H9 (cell line): ENCODE measurements around the gene CIPC. TPM values are rescaled to one million over a fixed set of nuclear protein-coding genes. Genes with fewer than 3 reads are reported as not detected.
A peak's percentile ranks its signal among the peaks of the same experiment; 100 is the strongest.

Source experiments
- DNase-seq: peaks from one replicate; pipeline ENCODE4 v3.0.0-alpha.2; 2017
- H2AFZ ChIP-seq: one replicate; pipeline ENCODE4 v1.6.1; 2013; ENCODE audit warnings: mild to moderate bottlenecking, low read length, control low read depth, moderate library complexity
- H2AK5ac ChIP-seq: 2 replicates; pipeline ENCODE4 v1.6.1; 2013; ENCODE audit warnings: low read length, control low read depth, mixed read lengths; ENCODE audit not compliant: insufficient read length
- H2BK120ac ChIP-seq: one replicate; pipeline ENCODE4 v1.6.1; 2013; ENCODE audit warnings: low read depth, mild to moderate bottlenecking, low read length, control low read depth, inconsistent platforms; ENCODE audit not compliant: poor library complexity, severe bottlenecking
- H2BK12ac ChIP-seq: 2 replicates; pipeline ENCODE4 v1.6.1; 2013; ENCODE audit warnings: low read length, control low read depth, mixed read lengths, low read depth; ENCODE audit not compliant: insufficient read length
- H2BK15ac ChIP-seq: 2 replicates; pipeline ENCODE4 v1.6.1; 2013; ENCODE audit warnings: low read depth, low read length, control low read depth
- H2BK20ac ChIP-seq: one replicate; pipeline ENCODE4 v1.6.1; 2013; ENCODE audit warnings: low read depth, mild to moderate bottlenecking, low read length, control low read depth, inconsistent platforms; ENCODE audit not compliant: poor library complexity, severe bottlenecking
- H2BK5ac ChIP-seq: 2 replicates; pipeline ENCODE4 v1.6.1; 2013; ENCODE audit warnings: low read length, control low read depth, mixed read lengths; ENCODE audit not compliant: insufficient read length
- H3K14ac ChIP-seq: 2 replicates; pipeline ENCODE4 v1.6.1; 2013; ENCODE audit warnings: low read length, control low read depth; ENCODE audit not compliant: insufficient read depth
- H3K18ac ChIP-seq: 2 replicates; pipeline ENCODE4 v1.6.1; 2013; ENCODE audit warnings: low read depth, mild to moderate bottlenecking, mixed read lengths, low read length, control low read depth; ENCODE audit not compliant: insufficient read length
- H3K23ac ChIP-seq: 2 replicates; pipeline ENCODE4 v1.6.1; 2013; ENCODE audit warnings: low read length, control low read depth, mixed read lengths, low read depth; ENCODE audit not compliant: insufficient read length
- H3K23me2 ChIP-seq: 2 replicates; pipeline ENCODE4 v1.6.1; 2013; ENCODE audit warnings: low read depth, mild to moderate bottlenecking, mixed read lengths, low read length, control low read depth; ENCODE audit not compliant: insufficient read length, poor library complexity, severe bottlenecking
- H3K27ac ChIP-seq: 2 replicates; pipeline ENCODE4 v1.5.1; 2013; ENCODE audit warnings: low read length, control low read depth, mixed read lengths, low read depth; ENCODE audit not compliant: insufficient read length
- H3K27me3 ChIP-seq: 2 replicates; pipeline ENCODE4 v1.6.1; 2013; ENCODE audit warnings: low read length, control low read depth, inconsistent platforms; ENCODE audit not compliant: insufficient read depth
- H3K4ac ChIP-seq: 2 replicates; pipeline ENCODE4 v1.6.1; 2013; ENCODE audit warnings: low read depth, mild to moderate bottlenecking, control low read depth, inconsistent platforms, low read length, moderate library complexity
- H3K4me1 ChIP-seq: 2 replicates; pipeline ENCODE4 v1.6.1; 2013; ENCODE audit warnings: low read length, control low read depth, inconsistent platforms; ENCODE audit not compliant: insufficient read depth
- H3K4me2 ChIP-seq: 2 replicates; pipeline ENCODE4 v1.6.1; 2013; ENCODE audit warnings: low read length, control low read depth, mixed read lengths; ENCODE audit not compliant: insufficient read length, insufficient read depth
- H3K56ac ChIP-seq: 2 replicates; pipeline ENCODE4 v1.6.1; 2013; ENCODE audit warnings: low read depth, mild to moderate bottlenecking, mixed read lengths, low read length, control low read depth; ENCODE audit not compliant: insufficient read length
- H3K79me1 ChIP-seq: 2 replicates; pipeline ENCODE4 v1.6.1; 2013; ENCODE audit warnings: low read depth, mild to moderate bottlenecking, moderate library complexity, low read length, control low read depth, inconsistent platforms; ENCODE audit not compliant: insufficient read depth, poor library complexity, severe bottlenecking
- H3K79me2 ChIP-seq: 2 replicates; pipeline ENCODE4 v1.6.1; 2013; ENCODE audit warnings: low read length, control low read depth, inconsistent platforms; ENCODE audit not compliant: insufficient read depth
- H3K9ac ChIP-seq: 2 replicates; pipeline ENCODE4 v1.6.1; 2013; ENCODE audit warnings: low read length, control low read depth, mixed read lengths; ENCODE audit not compliant: insufficient read length; ENCODE audit errors: extremely low read depth
- H3K9me3 ChIP-seq: one replicate; pipeline ENCODE4 v1.6.1; 2013; ENCODE audit warnings: low read depth, low read length, inconsistent platforms; ENCODE audit not compliant: control insufficient read depth
- H3T11ph ChIP-seq: one replicate; pipeline ENCODE4 v1.6.1; 2013; ENCODE audit warnings: mild to moderate bottlenecking, low read length, control low read depth, inconsistent platforms
- H4K20me1 ChIP-seq: one replicate; pipeline ENCODE4 v1.6.1; 2013; ENCODE audit not compliant: control insufficient read depth, insufficient read length, insufficient read depth
- H4K5ac ChIP-seq: 2 replicates; pipeline ENCODE4 v1.6.1; 2013; ENCODE audit warnings: low read depth, mild to moderate bottlenecking, mixed read lengths, low read length, control low read depth; ENCODE audit not compliant: insufficient read length
- H4K8ac ChIP-seq: replicated peaks from 2 replicates; pipeline ENCODE4 v1.6.1; 2013; ENCODE audit warnings: low read length, control low read depth, mixed read lengths, low read depth; ENCODE audit not compliant: insufficient read length
- H4K91ac ChIP-seq: 2 replicates; pipeline ENCODE4 v1.6.1; 2013; ENCODE audit warnings: low read depth, mild to moderate bottlenecking, moderate library complexity, mixed read lengths, low read length, control low read depth; ENCODE audit not compliant: insufficient read length
- H3K27ac Mint-ChIP-seq, 3 experiments: 2 replicates in 2 of 3; 3 replicates in 1 of 3; pipeline ENCODE4 v1.8.0; 2020 to 2021; ENCODE audit warnings: mixed read lengths in 3 of 3, mild to moderate bottlenecking in 1 of 3, moderate library complexity in 1 of 3
- H3K27me3 Mint-ChIP-seq: 2 replicates; pipeline ENCODE4 v1.8.0; 2021; ENCODE audit warnings: low read depth, mild to moderate bottlenecking, moderate library complexity, mixed read lengths
- H3K36me3 Mint-ChIP-seq, 3 experiments: 2 replicates in 2 of 3; 3 replicates in 1 of 3; pipeline ENCODE4 v1.8.0; 2020 to 2021; ENCODE audit warnings: low read depth in 3 of 3, mixed read lengths in 3 of 3; ENCODE audit not compliant: insufficient read depth in 1 of 3
- H3K4me1 Mint-ChIP-seq, 2 experiments: 2 replicates each; pipeline ENCODE4 v1.8.0; 2020; ENCODE audit warnings: mixed read lengths in 2 of 2
- H3K4me3 Mint-ChIP-seq, 2 experiments: 2 replicates in 1 of 2; 3 replicates in 1 of 2; pipeline ENCODE4 v1.8.0; 2020 to 2021; ENCODE audit warnings: mild to moderate bottlenecking in 2 of 2, mixed read lengths in 2 of 2, moderate library complexity in 1 of 2
- H3K9me3 Mint-ChIP-seq, 2 experiments: 2 replicates in 1 of 2; 3 replicates in 1 of 2; pipeline ENCODE4 v1.8.0; 2020; ENCODE audit warnings: mild to moderate bottlenecking in 2 of 2, mixed read lengths in 2 of 2, moderate library complexity in 1 of 2
- WGBS: extraction: QIAGEN DNeasy Blood & Tissue Kit; methylation state at CpG from one replicate; pipeline ENCODE4 v1.1.7; 2013; ENCODE audit warnings: missing lambda C conversion rate, low lambda C conversion rate, mixed read lengths; ENCODE audit not compliant: insufficient read length; ENCODE audit errors: extremely low coverage; 5-methylcytosine and 5-hydroxymethylcytosine counted together
- total RNA-seq: library from RNA; stranded (reverse); gene quantifications from 2 replicates; pipeline ENCODE4 v1.2.1, GENCODE V29; 2021
- TF ChIP-seq, protein P1 (sequence below): fragments of 200-600 bp; sonication (generic); conservative IDR thresholded peaks from 3 replicates; pipeline ENCODE4 v1.8.0; 2021; ENCODE audit warnings: antibody characterized with exemption, mild to moderate bottlenecking

Gene CIPC
- total RNA-seq, 1 experiment from 2014 or later = 23.4 TPM

- Histone ChIP-seq H3K4ac (no peak overlapping the region), H4K20me1 (no peaks in the 10 kb centered on the region), H3K18ac (no peak overlapping the region), H2BK12ac (no peak overlapping the region), H4K5ac (no peak overlapping the region), H3K56ac (no peak overlapping the region), H2BK120ac (no peak overlapping the region), H3K27ac (peak overlapping the region; percentile 92), H4K8ac (no peak overlapping the region), H3K23me2 (no peaks in the 10 kb centered on the region), H3K27me3 (no peaks in the 10 kb centered on the region; the same call in 1 of the 2 replicates), H3K9ac (no peak overlapping the region), H2AFZ (no peak overlapping the region), H3K23ac (no peak overlapping the region), H2AK5ac (no peak overlapping the region), H2BK20ac (no peak overlapping the region), H3K9me3 (no peaks in the 10 kb centered on the region), H2BK5ac (no peak overlapping the region), H3K79me1 (peaks cover 4% of the 10 kb centered on the region), H2BK15ac (no peak overlapping the region), H4K91ac (no peak overlapping the region), H3K79me2 (no peaks in the 10 kb centered on the region), H3K4me1 (peaks cover 8% of the 10 kb centered on the region), H3T11ph (no peak overlapping the region), H3K4me2 (peak overlapping the region; percentile 0), H3K14ac (no peak overlapping the region)
- H3K4me3 Mint-ChIP-seq = peak overlapping the region; percentile 0 to 61; a peak in 3 of 5 replicates
- peaks cover 43 to 54% of the 10 kb centered on the region in 2 experiments for H3K4me1 Mint-ChIP-seq
- no CpG with 5 or more reads among the region's 5 CpGs for WGBS
- TF ChIP-seq, protein P1, sequence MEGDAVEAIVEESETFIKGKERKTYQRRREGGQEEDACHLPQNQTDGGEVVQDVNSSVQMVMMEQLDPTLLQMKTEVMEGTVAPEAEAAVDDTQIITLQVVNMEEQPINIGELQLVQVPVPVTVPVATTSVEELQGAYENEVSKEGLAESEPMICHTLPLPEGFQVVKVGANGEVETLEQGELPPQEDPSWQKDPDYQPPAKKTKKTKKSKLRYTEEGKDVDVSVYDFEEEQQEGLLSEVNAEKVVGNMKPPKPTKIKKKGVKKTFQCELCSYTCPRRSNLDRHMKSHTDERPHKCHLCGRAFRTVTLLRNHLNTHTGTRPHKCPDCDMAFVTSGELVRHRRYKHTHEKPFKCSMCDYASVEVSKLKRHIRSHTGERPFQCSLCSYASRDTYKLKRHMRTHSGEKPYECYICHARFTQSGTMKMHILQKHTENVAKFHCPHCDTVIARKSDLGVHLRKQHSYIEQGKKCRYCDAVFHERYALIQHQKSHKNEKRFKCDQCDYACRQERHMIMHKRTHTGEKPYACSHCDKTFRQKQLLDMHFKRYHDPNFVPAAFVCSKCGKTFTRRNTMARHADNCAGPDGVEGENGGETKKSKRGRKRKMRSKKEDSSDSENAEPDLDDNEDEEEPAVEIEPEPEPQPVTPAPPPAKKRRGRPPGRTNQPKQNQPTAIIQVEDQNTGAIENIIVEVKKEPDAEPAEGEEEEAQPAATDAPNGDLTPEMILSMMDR = no peak
- H3K27me3 Mint-ChIP-seq = no peaks in the 10 kb centered on the region
- H3K9me3 Mint-ChIP-seq = no peaks in the 10 kb centered on the region; a peak in 1 of 5 replicates
- H3K27ac Mint-ChIP-seq = peak overlapping the region; percentile 97 to 99 (median 98)
- H3K36me3 Mint-ChIP-seq = peaks cover 38 to 64% (median 54%) of the 10 kb centered on the region in 3 experiments; a peak in 6 of 7 replicates
- peak; percentile 77 for DNase-seq
Measured at GRCh38 chr14:77111021-77111420, 13.0 kb downstream of the CIPC start.
